HG02870 (cell line): Measurements from ENCODE around the gene BRSK1.
A peak's percentile ranks its signal among the peaks of the same experiment; 100 is the strongest.
"Not testable (repeated sequence)": the region's sequence is repeated elsewhere in the genome, so short reads cannot be mapped to it uniquely, and the experiment has no call there.

ENCODE experiments used
- ATAC-seq: cut with Tn5 transposase; IDR thresholded peaks from one replicate; pipeline ENCODE4 v1.9.1; 2021; ENCODE audit warnings: mild to moderate bottlenecking, moderate library complexity; ENCODE audit not compliant: unreplicated experiment

Gene BRSK1

GRCh38 chr19:55325172-55325571 lies 41.4 kb downstream of the BRSK1 start, which contains the start of gene TMEM150B:
TSS of gene TMEM150B (minus strand) at chr19:55325341. CDS start at chr19:55321036, 4,305 bp downstream.
- no peak for ATAC-seq

- not testable (repeated sequence) for ATAC-seq
Observed at GRCh38 chr19:55328774-55329318, 45.0 kb downstream of the BRSK1 start.

DNA sequence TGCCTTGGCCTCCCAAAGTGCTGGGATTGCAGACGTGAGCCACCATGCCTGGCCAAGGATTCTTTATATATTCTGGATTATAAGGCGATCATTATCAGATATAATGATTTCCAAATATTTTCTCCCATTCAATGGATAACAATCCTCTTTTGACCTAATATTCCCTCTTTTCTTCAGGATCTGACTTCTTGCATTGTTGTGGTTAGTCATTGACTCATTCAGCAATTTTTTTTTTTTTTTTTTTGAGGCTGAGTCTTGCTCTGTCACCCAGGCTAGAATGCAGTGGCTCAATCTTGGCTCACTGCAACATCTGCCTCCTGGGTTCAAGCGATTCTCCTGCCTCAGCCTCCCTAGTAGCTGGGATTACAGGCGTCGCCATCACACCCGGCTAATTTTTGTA lies 46.0 kb downstream of the BRSK1 start:
- not testable (repeated sequence) for ATAC-seq

GRCh38 chr19:55333870-55334269 lies 50.1 kb downstream of the BRSK1 start:
- ATAC-seq: no peak

DNA sequence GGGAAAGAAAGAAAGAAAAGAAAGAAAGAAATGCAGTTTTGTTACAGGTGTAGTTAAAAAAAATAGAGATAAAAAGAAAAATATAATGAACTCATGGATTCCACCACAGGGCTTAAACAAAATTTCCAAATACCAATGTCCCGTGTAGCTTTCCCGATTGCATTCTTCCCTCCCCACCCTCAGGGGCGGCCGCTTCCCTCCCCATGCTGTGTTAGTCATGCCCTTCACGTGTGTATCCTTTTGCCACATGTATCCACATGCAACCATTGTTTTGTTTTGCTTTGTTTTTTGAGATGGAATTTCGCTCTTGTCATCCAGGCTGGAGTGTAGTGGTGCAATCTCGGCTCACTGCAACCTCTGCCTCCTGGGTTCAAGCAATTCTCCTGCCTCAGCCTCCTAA lies 52.3 kb downstream of the BRSK1 start:
- no peak for ATAC-seq

GRCh38 chr19:55339105-55339888 lies 55.5 kb downstream of the BRSK1 start, which contains the start of gene KMT5C:
TSS of gene KMT5C (plus strand) at chr19:55339876. CDS start at chr19:55341937, 2,061 bp downstream.
- peak; percentile 78 for ATAC-seq

- no peak for ATAC-seq
Observed at GRCh38 chr19:55339889-55340783, 56.3 kb downstream of the BRSK1 start.

DNA sequence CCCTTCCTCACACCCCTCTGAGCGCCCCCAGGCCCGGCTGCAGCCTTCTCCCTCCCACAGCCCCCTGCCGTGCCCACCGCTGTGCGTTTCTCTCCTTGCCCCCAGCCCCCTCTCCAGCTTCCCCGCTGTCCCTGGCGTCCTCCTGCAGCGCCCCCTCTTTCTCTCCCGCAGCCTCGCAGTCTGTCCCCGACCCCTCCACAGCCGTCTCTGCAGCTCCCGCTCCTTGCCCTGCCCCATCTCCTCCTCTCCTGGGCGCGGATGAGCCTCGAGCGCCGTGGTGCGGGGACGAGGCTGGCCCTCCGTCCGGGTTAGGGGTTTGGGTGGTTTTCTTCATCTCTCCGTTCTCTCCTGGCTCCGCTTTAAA lies 57.0 kb downstream of the BRSK1 start:
- ATAC-seq: no peak

- ATAC-seq: no peak
Observed at GRCh38 chr19:55341171-55341588, 57.4 kb downstream of the BRSK1 start.

DNA sequence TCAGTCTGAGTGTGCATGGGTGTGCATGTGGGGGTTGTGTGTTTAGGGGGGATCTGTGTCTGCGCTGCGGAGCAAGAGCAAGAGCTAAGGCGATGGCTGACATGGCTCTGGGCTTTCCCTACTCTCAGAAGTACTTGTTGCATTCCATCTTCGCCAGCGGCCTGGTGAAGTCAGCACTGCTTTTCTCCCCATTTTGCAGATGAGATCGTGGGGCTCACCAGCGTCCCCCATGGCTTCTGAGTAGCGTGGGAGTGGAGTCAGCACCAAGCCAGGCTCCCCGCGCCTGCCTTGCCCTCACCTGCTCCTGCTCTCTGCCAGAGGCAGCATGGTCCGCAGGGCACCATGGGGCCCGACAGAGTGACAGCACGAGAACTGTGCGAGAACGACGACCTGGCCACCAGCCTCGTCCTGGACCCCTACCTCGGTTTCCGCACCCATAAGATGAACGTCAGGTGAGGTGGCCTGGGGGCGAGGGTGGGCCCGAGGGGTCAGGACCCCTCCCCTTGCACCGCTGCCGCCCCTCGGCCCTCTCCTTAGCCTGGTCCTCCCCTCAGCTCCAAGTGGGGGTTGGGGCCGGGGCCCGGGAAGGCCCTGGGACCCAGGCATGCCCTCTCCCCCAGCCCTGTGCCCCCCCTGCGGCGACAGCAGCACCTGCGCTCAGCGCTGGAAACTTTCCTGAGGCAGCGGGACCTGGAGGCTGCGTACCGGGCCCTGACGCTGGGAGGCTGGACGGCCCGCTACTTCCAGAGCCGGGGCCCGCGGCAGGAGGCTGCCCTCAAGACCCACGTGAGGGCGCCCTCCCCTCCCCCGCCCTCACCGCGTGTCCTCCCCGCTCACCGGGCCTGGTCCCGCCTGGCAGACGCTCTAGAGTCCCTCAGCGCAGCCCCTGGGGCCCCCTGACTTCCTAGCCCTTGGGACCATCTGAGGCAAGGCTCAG lies 58.1 kb downstream of the BRSK1 start:
- ATAC-seq: no peak

GRCh38 chr19:55344444-55344843 lies 60.6 kb downstream of the BRSK1 start:
- ATAC-seq: no peak

- ATAC-seq: no peak
Observed at GRCh38 chr19:55345101-55345817, 61.5 kb downstream of the BRSK1 start.

GRCh38 chr19:55345818-55346724 lies 62.3 kb downstream of the BRSK1 start:
- ATAC-seq: no peak

- ATAC-seq: no peak
Observed at GRCh38 chr19:55346725-55347441, 63.1 kb downstream of the BRSK1 start.

GRCh38 chr19:55347442-55348009 lies 63.7 kb downstream of the BRSK1 start:
- no peak for ATAC-seq

- ATAC-seq: no peak
Observed at GRCh38 chr19:55348317-55349034, 64.7 kb downstream of the BRSK1 start.
